H9 (cell line): Measurements from ENCODE around the gene PIAS1. TPM values are rescaled to one million over a fixed set of nuclear protein-coding genes. Genes with fewer than 3 reads are reported as not detected.

Source experiments
- DNase-seq: peaks from one replicate; pipeline ENCODE4 v3.0.0-alpha.2; 2017
- H2AFZ ChIP-seq: one replicate; pipeline ENCODE4 v1.6.1; 2013; ENCODE audit warnings: mild to moderate bottlenecking, low read length, control low read depth, moderate library complexity
- H2AK5ac ChIP-seq: 2 replicates; pipeline ENCODE4 v1.6.1; 2013; ENCODE audit warnings: low read length, control low read depth, mixed read lengths; ENCODE audit not compliant: insufficient read length
- H2BK120ac ChIP-seq: one replicate; pipeline ENCODE4 v1.6.1; 2013; ENCODE audit warnings: low read depth, mild to moderate bottlenecking, low read length, control low read depth, inconsistent platforms; ENCODE audit not compliant: poor library complexity, severe bottlenecking
- H2BK12ac ChIP-seq: 2 replicates; pipeline ENCODE4 v1.6.1; 2013; ENCODE audit warnings: low read length, control low read depth, mixed read lengths, low read depth; ENCODE audit not compliant: insufficient read length
- H2BK15ac ChIP-seq: 2 replicates; pipeline ENCODE4 v1.6.1; 2013; ENCODE audit warnings: low read depth, low read length, control low read depth
- H2BK20ac ChIP-seq: one replicate; pipeline ENCODE4 v1.6.1; 2013; ENCODE audit warnings: low read depth, mild to moderate bottlenecking, low read length, control low read depth, inconsistent platforms; ENCODE audit not compliant: poor library complexity, severe bottlenecking
- H2BK5ac ChIP-seq: 2 replicates; pipeline ENCODE4 v1.6.1; 2013; ENCODE audit warnings: low read length, control low read depth, mixed read lengths; ENCODE audit not compliant: insufficient read length
- H3K14ac ChIP-seq: 2 replicates; pipeline ENCODE4 v1.6.1; 2013; ENCODE audit warnings: low read length, control low read depth; ENCODE audit not compliant: insufficient read depth
- H3K18ac ChIP-seq: 2 replicates; pipeline ENCODE4 v1.6.1; 2013; ENCODE audit warnings: low read depth, mild to moderate bottlenecking, mixed read lengths, low read length, control low read depth; ENCODE audit not compliant: insufficient read length
- H3K23ac ChIP-seq: 2 replicates; pipeline ENCODE4 v1.6.1; 2013; ENCODE audit warnings: low read length, control low read depth, mixed read lengths, low read depth; ENCODE audit not compliant: insufficient read length
- H3K23me2 ChIP-seq: 2 replicates; pipeline ENCODE4 v1.6.1; 2013; ENCODE audit warnings: low read depth, mild to moderate bottlenecking, mixed read lengths, low read length, control low read depth; ENCODE audit not compliant: insufficient read length, poor library complexity, severe bottlenecking
- H3K27ac ChIP-seq: 2 replicates; pipeline ENCODE4 v1.5.1; 2013; ENCODE audit warnings: low read length, control low read depth, mixed read lengths, low read depth; ENCODE audit not compliant: insufficient read length
- H3K27me3 ChIP-seq: 2 replicates; pipeline ENCODE4 v1.6.1; 2013; ENCODE audit warnings: low read length, control low read depth, inconsistent platforms; ENCODE audit not compliant: insufficient read depth
- H3K4ac ChIP-seq: 2 replicates; pipeline ENCODE4 v1.6.1; 2013; ENCODE audit warnings: low read depth, mild to moderate bottlenecking, control low read depth, inconsistent platforms, low read length, moderate library complexity
- H3K4me1 ChIP-seq: 2 replicates; pipeline ENCODE4 v1.6.1; 2013; ENCODE audit warnings: low read length, control low read depth, inconsistent platforms; ENCODE audit not compliant: insufficient read depth
- H3K4me2 ChIP-seq: 2 replicates; pipeline ENCODE4 v1.6.1; 2013; ENCODE audit warnings: low read length, control low read depth, mixed read lengths; ENCODE audit not compliant: insufficient read length, insufficient read depth
- H3K56ac ChIP-seq: 2 replicates; pipeline ENCODE4 v1.6.1; 2013; ENCODE audit warnings: low read depth, mild to moderate bottlenecking, mixed read lengths, low read length, control low read depth; ENCODE audit not compliant: insufficient read length
- H3K79me1 ChIP-seq: 2 replicates; pipeline ENCODE4 v1.6.1; 2013; ENCODE audit warnings: low read depth, mild to moderate bottlenecking, moderate library complexity, low read length, control low read depth, inconsistent platforms; ENCODE audit not compliant: insufficient read depth, poor library complexity, severe bottlenecking
- H3K79me2 ChIP-seq: 2 replicates; pipeline ENCODE4 v1.6.1; 2013; ENCODE audit warnings: low read length, control low read depth, inconsistent platforms; ENCODE audit not compliant: insufficient read depth
- H3K9ac ChIP-seq: 2 replicates; pipeline ENCODE4 v1.6.1; 2013; ENCODE audit warnings: low read length, control low read depth, mixed read lengths; ENCODE audit not compliant: insufficient read length; ENCODE audit errors: extremely low read depth
- H3K9me3 ChIP-seq: one replicate; pipeline ENCODE4 v1.6.1; 2013; ENCODE audit warnings: low read depth, low read length, inconsistent platforms; ENCODE audit not compliant: control insufficient read depth
- H3T11ph ChIP-seq: one replicate; pipeline ENCODE4 v1.6.1; 2013; ENCODE audit warnings: mild to moderate bottlenecking, low read length, control low read depth, inconsistent platforms
- H4K20me1 ChIP-seq: one replicate; pipeline ENCODE4 v1.6.1; 2013; ENCODE audit not compliant: control insufficient read depth, insufficient read length, insufficient read depth
- H4K5ac ChIP-seq: 2 replicates; pipeline ENCODE4 v1.6.1; 2013; ENCODE audit warnings: low read depth, mild to moderate bottlenecking, mixed read lengths, low read length, control low read depth; ENCODE audit not compliant: insufficient read length
- H4K8ac ChIP-seq: replicated peaks from 2 replicates; pipeline ENCODE4 v1.6.1; 2013; ENCODE audit warnings: low read length, control low read depth, mixed read lengths, low read depth; ENCODE audit not compliant: insufficient read length
- H4K91ac ChIP-seq: 2 replicates; pipeline ENCODE4 v1.6.1; 2013; ENCODE audit warnings: low read depth, mild to moderate bottlenecking, moderate library complexity, mixed read lengths, low read length, control low read depth; ENCODE audit not compliant: insufficient read length
- H3K27ac Mint-ChIP-seq, 3 experiments: 2 replicates in 2 of 3; 3 replicates in 1 of 3; pipeline ENCODE4 v1.8.0; 2020 to 2021; ENCODE audit warnings: mixed read lengths in 3 of 3, mild to moderate bottlenecking in 1 of 3, moderate library complexity in 1 of 3
- H3K27me3 Mint-ChIP-seq: 2 replicates; pipeline ENCODE4 v1.8.0; 2021; ENCODE audit warnings: low read depth, mild to moderate bottlenecking, moderate library complexity, mixed read lengths
- H3K36me3 Mint-ChIP-seq, 3 experiments: 2 replicates in 2 of 3; 3 replicates in 1 of 3; pipeline ENCODE4 v1.8.0; 2020 to 2021; ENCODE audit warnings: low read depth in 3 of 3, mixed read lengths in 3 of 3; ENCODE audit not compliant: insufficient read depth in 1 of 3
- H3K4me1 Mint-ChIP-seq, 2 experiments: 2 replicates each; pipeline ENCODE4 v1.8.0; 2020; ENCODE audit warnings: mixed read lengths in 2 of 2
- H3K4me3 Mint-ChIP-seq, 2 experiments: 2 replicates in 1 of 2; 3 replicates in 1 of 2; pipeline ENCODE4 v1.8.0; 2020 to 2021; ENCODE audit warnings: mild to moderate bottlenecking in 2 of 2, mixed read lengths in 2 of 2, moderate library complexity in 1 of 2
- H3K9me3 Mint-ChIP-seq, 2 experiments: 2 replicates in 1 of 2; 3 replicates in 1 of 2; pipeline ENCODE4 v1.8.0; 2020; ENCODE audit warnings: mild to moderate bottlenecking in 2 of 2, mixed read lengths in 2 of 2, moderate library complexity in 1 of 2
- CTCF ChIP-seq: fragments of 200-600 bp; sonication (generic); conservative IDR thresholded peaks from 3 replicates; pipeline ENCODE4 v1.8.0; 2021; ENCODE audit warnings: antibody characterized with exemption, mild to moderate bottlenecking
- WGBS: extraction: QIAGEN DNeasy Blood & Tissue Kit; methylation state at CpG from one replicate; pipeline ENCODE4 v1.1.7; 2013; ENCODE audit warnings: missing lambda C conversion rate, low lambda C conversion rate, mixed read lengths; ENCODE audit not compliant: insufficient read length; ENCODE audit errors: extremely low coverage; 5-methylcytosine and 5-hydroxymethylcytosine counted together
- total RNA-seq: library from RNA; stranded (reverse); gene quantifications from 2 replicates; pipeline ENCODE4 v1.2.1, GENCODE V29; 2021

PIAS1 gene
- total RNA-seq, 1 experiment from 2014 or later: 31.1 TPM

- peaks cover 21 to 52% (median 49%) of the 10 kb centered on the region in 3 experiments; a peak in 6 of 7 replicates for H3K36me3 Mint-ChIP-seq
- Histone ChIP-seq H3K27ac (no peak overlapping the region), H3K79me2 (peaks cover 6% of the 10 kb centered on the region; the same call in 1 of the 2 replicates), H3K18ac (no peak overlapping the region), H2BK20ac (no peak overlapping the region), H4K20me1 (no peaks in the 10 kb centered on the region), H2BK15ac (no peak overlapping the region), H2BK12ac (no peak overlapping the region), H3K56ac (no peak overlapping the region), H4K91ac (no peak overlapping the region), H3K23ac (no peak overlapping the region), H3K79me1 (peaks cover 17% of the 10 kb centered on the region), H3K4ac (no peak overlapping the region), H3K4me1 (no peaks in the 10 kb centered on the region), H4K5ac (no peak overlapping the region), H3K27me3 (no peaks in the 10 kb centered on the region), H2AFZ (no peak overlapping the region), H3K9me3 (no peaks in the 10 kb centered on the region), H3K9ac (no peak overlapping the region), H3K23me2 (no peaks in the 10 kb centered on the region), H3T11ph (no peak overlapping the region), H2BK5ac (no peak overlapping the region), H3K14ac (no peak overlapping the region), H3K4me2 (no peak overlapping the region), H2AK5ac (no peak overlapping the region), H2BK120ac (no peak overlapping the region), H4K8ac (no peak overlapping the region)
- H3K9me3 Mint-ChIP-seq: peaks cover under 1 to 10% of the 10 kb centered on the region in 2 experiments; a peak in 3 of 5 replicates
- no peaks in the 10 kb centered on the region for H3K27me3 Mint-ChIP-seq
- DNase-seq: no peak
- TF ChIP-seq CTCF: no peak
- H3K27ac Mint-ChIP-seq: no peak overlapping the region
- WGBS: no CpG with 5 or more reads among the region's 4 CpGs
- no peaks in the 10 kb centered on the region for H3K4me1 Mint-ChIP-seq
- H3K4me3 Mint-ChIP-seq: no peak overlapping the region
Measured at GRCh38 chr15:68217341-68217740, 163.2 kb downstream of the PIAS1 start.
